SU-DHL-6 (cell line): Measurements from ENCODE around the gene PATE4.

Experiments used
- EZH2phosphoT487 ChIP-seq: fragments of 200-600 bp; sonication (generic), shearing (Covaris generic); conservative IDR thresholded peaks from 2 replicates; pipeline ENCODE4 v1.6.1; 2018; ENCODE audit warnings: mild to moderate bottlenecking, antibody characterized with exemption, low read length, moderate library complexity, mixed read lengths
- TF ChIP-seq, protein P1 (sequence below): fragments of 200-600 bp; sonication (generic); IDR thresholded peaks from one replicate; pipeline ENCODE4 v1.5.1; 2017; ENCODE audit warnings: antibody characterized with exemption, mild to moderate bottlenecking, low read length, moderate library complexity; ENCODE audit not compliant: insufficient read depth, poor library complexity, severe bottlenecking

- TF ChIP-seq, protein P1, sequence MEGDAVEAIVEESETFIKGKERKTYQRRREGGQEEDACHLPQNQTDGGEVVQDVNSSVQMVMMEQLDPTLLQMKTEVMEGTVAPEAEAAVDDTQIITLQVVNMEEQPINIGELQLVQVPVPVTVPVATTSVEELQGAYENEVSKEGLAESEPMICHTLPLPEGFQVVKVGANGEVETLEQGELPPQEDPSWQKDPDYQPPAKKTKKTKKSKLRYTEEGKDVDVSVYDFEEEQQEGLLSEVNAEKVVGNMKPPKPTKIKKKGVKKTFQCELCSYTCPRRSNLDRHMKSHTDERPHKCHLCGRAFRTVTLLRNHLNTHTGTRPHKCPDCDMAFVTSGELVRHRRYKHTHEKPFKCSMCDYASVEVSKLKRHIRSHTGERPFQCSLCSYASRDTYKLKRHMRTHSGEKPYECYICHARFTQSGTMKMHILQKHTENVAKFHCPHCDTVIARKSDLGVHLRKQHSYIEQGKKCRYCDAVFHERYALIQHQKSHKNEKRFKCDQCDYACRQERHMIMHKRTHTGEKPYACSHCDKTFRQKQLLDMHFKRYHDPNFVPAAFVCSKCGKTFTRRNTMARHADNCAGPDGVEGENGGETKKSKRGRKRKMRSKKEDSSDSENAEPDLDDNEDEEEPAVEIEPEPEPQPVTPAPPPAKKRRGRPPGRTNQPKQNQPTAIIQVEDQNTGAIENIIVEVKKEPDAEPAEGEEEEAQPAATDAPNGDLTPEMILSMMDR = no peak
- TF ChIP-seq EZH2phosphoT487 = no peak
These were observed 42.3 kb upstream of the PATE4 start for GRCh38 chr11:125790825-125791224.
